ENCODE measurements around the gene MARK2.

The MARK2 gene

DNA sequence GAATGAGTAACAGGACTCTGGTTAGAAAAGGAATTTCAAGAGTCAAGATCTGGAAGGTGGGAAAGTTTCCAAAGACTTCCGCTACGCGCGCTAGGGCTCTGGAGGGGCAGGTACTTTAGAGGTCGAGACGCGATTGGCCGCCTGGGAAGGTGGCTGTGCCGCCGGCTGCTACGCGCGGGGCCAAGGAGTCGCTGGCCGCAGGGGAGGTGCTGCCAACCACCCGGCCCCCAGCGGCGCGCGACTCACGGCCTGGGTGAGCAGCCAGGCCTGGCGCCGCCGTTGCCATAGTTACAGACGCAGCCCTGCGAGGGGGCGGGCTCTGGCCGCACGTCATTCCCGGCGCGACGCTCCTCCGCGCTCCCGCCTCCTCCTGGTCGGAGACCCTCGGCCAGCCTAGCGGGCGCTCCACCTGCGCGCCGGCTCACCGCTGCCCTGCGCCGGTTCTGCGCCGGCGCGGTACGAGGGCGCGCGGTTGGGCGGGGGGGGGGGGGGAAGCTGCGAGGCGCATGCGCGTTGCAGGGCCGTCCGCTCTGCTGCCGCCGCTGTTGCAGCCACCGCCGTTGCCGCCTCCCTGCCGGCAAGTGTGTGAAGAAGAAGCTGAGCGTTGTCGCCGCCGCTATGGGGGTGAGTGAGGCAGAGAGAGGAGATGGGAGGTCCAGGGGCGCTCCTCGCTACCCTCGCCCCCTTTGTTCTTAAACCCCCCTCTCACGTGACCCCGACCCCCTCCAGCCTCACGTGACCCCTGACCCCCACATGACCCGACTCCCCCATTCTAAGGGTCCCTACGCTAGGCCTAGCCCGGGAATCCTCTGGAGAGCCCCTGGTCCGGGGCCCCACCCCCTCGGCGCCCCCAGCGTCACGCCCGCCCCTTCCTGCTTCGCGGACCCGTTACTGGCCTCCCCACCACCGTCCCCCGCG is 99.8 kb downstream of the MARK2 start, which contains the start of gene NAA40:
TSS of gene NAA40 (plus strand) at position 524 of the 918 bp plus-strand sequence. CDS start at position 619, 95 bp downstream.
- H4K20me1 ChIP-seq (ENCODE audit: control insufficient read depth, insufficient read depth, low read depth, low read length): no peaks in the 10 kb centered on the region; the same call in 1 of the 2 replicates
- H3K27me3 ChIP-seq (ENCODE audit: control insufficient read depth, low read length): no peaks in the 10 kb centered on the region
- peaks cover 26% of the 10 kb centered on the region for H3K36me3 ChIP-seq (ENCODE audit: control insufficient read depth, low read length)
- TF ChIP-seq, protein P1, sequence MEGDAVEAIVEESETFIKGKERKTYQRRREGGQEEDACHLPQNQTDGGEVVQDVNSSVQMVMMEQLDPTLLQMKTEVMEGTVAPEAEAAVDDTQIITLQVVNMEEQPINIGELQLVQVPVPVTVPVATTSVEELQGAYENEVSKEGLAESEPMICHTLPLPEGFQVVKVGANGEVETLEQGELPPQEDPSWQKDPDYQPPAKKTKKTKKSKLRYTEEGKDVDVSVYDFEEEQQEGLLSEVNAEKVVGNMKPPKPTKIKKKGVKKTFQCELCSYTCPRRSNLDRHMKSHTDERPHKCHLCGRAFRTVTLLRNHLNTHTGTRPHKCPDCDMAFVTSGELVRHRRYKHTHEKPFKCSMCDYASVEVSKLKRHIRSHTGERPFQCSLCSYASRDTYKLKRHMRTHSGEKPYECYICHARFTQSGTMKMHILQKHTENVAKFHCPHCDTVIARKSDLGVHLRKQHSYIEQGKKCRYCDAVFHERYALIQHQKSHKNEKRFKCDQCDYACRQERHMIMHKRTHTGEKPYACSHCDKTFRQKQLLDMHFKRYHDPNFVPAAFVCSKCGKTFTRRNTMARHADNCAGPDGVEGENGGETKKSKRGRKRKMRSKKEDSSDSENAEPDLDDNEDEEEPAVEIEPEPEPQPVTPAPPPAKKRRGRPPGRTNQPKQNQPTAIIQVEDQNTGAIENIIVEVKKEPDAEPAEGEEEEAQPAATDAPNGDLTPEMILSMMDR (IDR thresholded peaks at IDR 0.05; ENCODE audit: low read depth, low read length, poor library complexity, severe bottlenecking): no peak
- no peak for TF ChIP-seq EZH2phosphoT487 (IDR thresholded peaks at IDR 0.05; ENCODE audit: borderline replicate concordance, low read length)
- H3K4me2 ChIP-seq (ENCODE audit: low read length): peak within 1 kb of the TSS; percentile 99
- H3K4me3 ChIP-seq (ENCODE audit: low read length): peak within 1 kb of the TSS; percentile 96
- peaks cover 28% of the 10 kb centered on the region for H3K4me1 ChIP-seq (ENCODE audit: control insufficient read depth, low read length)
- H3F3A ChIP-seq (ENCODE audit: control insufficient read depth, insufficient read depth): peaks cover 5% of the 10 kb centered on the region; the same call in 1 of the 2 replicates
- peaks cover 49% of the 10 kb centered on the region for H3K79me2 ChIP-seq (ENCODE audit: control insufficient read depth, low read length)
- H3K9me3 ChIP-seq (ENCODE audit: control insufficient read depth, insufficient read depth, low read length): no peaks in the 10 kb centered on the region
- peak within 1 kb of the TSS; percentile 80 for H3K27ac ChIP-seq (ENCODE audit: low read depth, low read length)
- no peaks in the 10 kb centered on the region for H3K9me2 ChIP-seq (replicated peaks; ENCODE audit: control insufficient read depth, low read length)

GRCh38 chr11:63939397-63939891 is 100.5 kb downstream of the MARK2 start:
- Histone ChIP-seq H3K4me1 (ENCODE audit: control insufficient read depth, low read length) (peaks cover 28% of the 10 kb centered on the region), H3K9me3 (ENCODE audit: control insufficient read depth, insufficient read depth, low read length) (no peaks in the 10 kb centered on the region), H3K9me2 (replicated peaks; ENCODE audit: control insufficient read depth, low read length) (no peaks in the 10 kb centered on the region), H3K36me3 (ENCODE audit: control insufficient read depth, low read length) (peaks cover 26% of the 10 kb centered on the region), H3F3A (ENCODE audit: control insufficient read depth, insufficient read depth) (peaks cover 5% of the 10 kb centered on the region; the same call in 1 of the 2 replicates), H3K4me3 (ENCODE audit: low read length) (peak overlapping the region; percentile 96), H3K79me2 (ENCODE audit: control insufficient read depth, low read length) (peaks cover 56% of the 10 kb centered on the region), H4K20me1 (ENCODE audit: control insufficient read depth, insufficient read depth, low read depth, low read length) (no peaks in the 10 kb centered on the region; the same call in 1 of the 2 replicates), H3K27me3 (ENCODE audit: control insufficient read depth, low read length) (no peaks in the 10 kb centered on the region), H3K27ac (ENCODE audit: low read depth, low read length) (peak overlapping the region; percentile 59), H3K4me2 (ENCODE audit: low read length) (peak overlapping the region; percentile 98)
- TF ChIP-seq EZH2phosphoT487 (IDR thresholded peaks at IDR 0.05; ENCODE audit: borderline replicate concordance, low read length): no peak
- TF ChIP-seq, protein P1 (IDR thresholded peaks at IDR 0.05; ENCODE audit: low read depth, low read length, poor library complexity, severe bottlenecking): no peak

GRCh38 chr11:63940786-63941185 is 101.9 kb downstream of the MARK2 start:
- H3K9me3 ChIP-seq (ENCODE audit: control insufficient read depth, insufficient read depth, low read length): no peaks in the 10 kb centered on the region
- H3K27me3 ChIP-seq (ENCODE audit: control insufficient read depth, low read length): no peaks in the 10 kb centered on the region
- 0 out of 2 replicates have a peak overlapping the region, but pooled peaks have one; percentile 96 for H3K4me3 ChIP-seq (ENCODE audit: low read length)
- H3F3A ChIP-seq (ENCODE audit: control insufficient read depth, insufficient read depth): peaks cover 5% of the 10 kb centered on the region; the same call in 1 of the 2 replicates
- H3K9me2 ChIP-seq (replicated peaks; ENCODE audit: control insufficient read depth, low read length): no peaks in the 10 kb centered on the region
- H3K4me1 ChIP-seq (ENCODE audit: control insufficient read depth, low read length): peaks cover 28% of the 10 kb centered on the region
- H3K27ac ChIP-seq (ENCODE audit: low read depth, low read length): no peak overlapping the region
- H3K4me2 ChIP-seq (ENCODE audit: low read length): peak overlapping the region; percentile 98
- H3K79me2 ChIP-seq (ENCODE audit: control insufficient read depth, low read length): peaks cover 67% of the 10 kb centered on the region
- H4K20me1 ChIP-seq (ENCODE audit: control insufficient read depth, insufficient read depth, low read depth, low read length): no peaks in the 10 kb centered on the region; the same call in 1 of the 2 replicates
- H3K36me3 ChIP-seq (ENCODE audit: control insufficient read depth, low read length): peaks cover 29% of the 10 kb centered on the region
- TF ChIP-seq, protein P1 (IDR thresholded peaks at IDR 0.05; ENCODE audit: low read depth, low read length, poor library complexity, severe bottlenecking): no peak
- TF ChIP-seq EZH2phosphoT487 (IDR thresholded peaks at IDR 0.05; ENCODE audit: borderline replicate concordance, low read length): no peak

All from DOHH2 (cell line).